Central memory CD8-positive, alpha-beta T cell (primary cell): ENCODE data around the gene GREM2.

Experiments
- ATAC-seq: fragments of 150-1000 bp; cut with Tn5 transposase; replicated peaks from 2 replicates; pipeline ENCODE4 v1.10.0; 2022; ENCODE audit warnings: mild to moderate bottlenecking, moderate FRiP score, moderate number of reproducible peaks; ENCODE audit not compliant: poor library complexity, severe bottlenecking; ENCODE audit errors: extremely low read depth
- DNase-seq, 2 donors: peaks; one replicate each; pipeline ENCODE4 v3.0.0; 2021; ENCODE audit warnings: low spot score in 2 of 2
- H3K27ac Mint-ChIP-seq: one replicate; pipeline ENCODE4 v1.8.0; 2022; ENCODE audit warnings: low read depth, mild to moderate bottlenecking, moderate library complexity, mixed read lengths
- H3K27me3 Mint-ChIP-seq: one replicate; pipeline ENCODE4 v1.8.0; 2022; ENCODE audit warnings: mixed read lengths
- H3K36me3 Mint-ChIP-seq: one replicate; pipeline ENCODE4 v1.8.0; 2022; ENCODE audit warnings: mild to moderate bottlenecking, moderate library complexity, mixed read lengths; ENCODE audit not compliant: insufficient read depth
- H3K4me1 Mint-ChIP-seq: one replicate; pipeline ENCODE4 v1.8.0; 2022; ENCODE audit warnings: mixed read lengths
- H3K4me3 Mint-ChIP-seq: one replicate; pipeline ENCODE4 v1.8.0; 2022; ENCODE audit warnings: mild to moderate bottlenecking, moderate library complexity, mixed read lengths
- H3K9me3 Mint-ChIP-seq: one replicate; pipeline ENCODE4 v1.8.0; 2022; ENCODE audit warnings: mixed read lengths

The GREM2 gene

GRCh38 chr1:240500647-240501046, 111.3 kb downstream of the GREM2 start:
- Mint-ChIP-seq H3K9me3 (peaks cover 5% of the 10 kb centered on the region), H3K27me3 (no peaks in the 10 kb centered on the region), H3K4me1 (no peaks in the 10 kb centered on the region), H3K4me3 (no peak overlapping the region), H3K27ac (no peak overlapping the region), H3K36me3 (no peaks in the 10 kb centered on the region)
- no peak for ATAC-seq
- DNase-seq, result no peak

DNA sequence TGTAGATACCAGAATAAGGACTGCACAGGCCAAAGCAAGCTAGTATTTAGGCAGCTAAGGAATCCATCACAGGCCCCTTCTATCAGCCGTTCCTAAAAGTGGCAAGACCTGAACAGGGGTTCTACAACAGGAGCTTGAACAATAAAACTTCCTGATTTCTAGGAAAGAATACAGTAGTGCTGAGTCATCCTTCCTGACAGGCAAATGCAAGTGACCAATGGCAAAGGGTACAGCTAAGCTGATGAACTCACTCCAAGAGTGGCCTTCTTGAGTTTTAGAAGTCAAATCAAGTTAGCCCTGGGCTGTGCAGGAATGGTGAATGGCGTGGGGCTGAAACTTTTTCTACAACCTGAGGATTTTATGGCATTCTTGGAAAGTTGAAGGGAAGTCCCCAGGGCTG, 112.9 kb downstream of the GREM2 start:
- DNase-seq, result no peak
- no peaks in the 10 kb centered on the region for H3K36me3 Mint-ChIP-seq

DNA sequence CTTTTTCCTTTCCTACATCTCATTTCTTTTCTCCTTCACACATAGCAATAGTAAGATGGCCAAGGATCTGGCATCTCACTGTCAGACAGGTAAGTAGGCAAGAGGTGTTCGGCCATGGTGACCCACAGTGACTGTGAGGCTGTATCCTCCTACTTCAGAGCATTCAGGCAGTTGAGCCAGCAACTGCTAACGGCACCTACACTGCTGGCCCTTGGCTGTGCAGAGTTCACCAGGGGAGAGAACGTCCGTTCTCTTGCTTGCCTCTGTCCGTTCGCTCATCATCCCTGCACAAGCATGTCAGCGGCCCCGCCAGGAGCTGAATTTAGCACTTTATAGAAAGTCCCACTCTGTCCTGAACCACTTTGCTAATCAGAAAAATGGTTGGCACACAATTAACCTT, 113.6 kb downstream of the GREM2 start:
- H3K27ac Mint-ChIP-seq, result no peak overlapping the region
- no peaks in the 10 kb centered on the region for H3K27me3 Mint-ChIP-seq
- no peaks in the 10 kb centered on the region for H3K36me3 Mint-ChIP-seq
- no peaks in the 10 kb centered on the region for H3K4me1 Mint-ChIP-seq
- no peak for DNase-seq
- no peak overlapping the region for H3K4me3 Mint-ChIP-seq
- H3K9me3 Mint-ChIP-seq, result peaks cover 5% of the 10 kb centered on the region
- ATAC-seq, result no peak

More for the DNA sequence above, 112.9 kb downstream of the GREM2 start:
- Mint-ChIP-seq H3K4me3 (no peak overlapping the region), H3K4me1 (no peaks in the 10 kb centered on the region), H3K9me3 (peaks cover 5% of the 10 kb centered on the region), H3K27ac (no peak overlapping the region), H3K27me3 (no peaks in the 10 kb centered on the region)
- no peak for ATAC-seq

DNA sequence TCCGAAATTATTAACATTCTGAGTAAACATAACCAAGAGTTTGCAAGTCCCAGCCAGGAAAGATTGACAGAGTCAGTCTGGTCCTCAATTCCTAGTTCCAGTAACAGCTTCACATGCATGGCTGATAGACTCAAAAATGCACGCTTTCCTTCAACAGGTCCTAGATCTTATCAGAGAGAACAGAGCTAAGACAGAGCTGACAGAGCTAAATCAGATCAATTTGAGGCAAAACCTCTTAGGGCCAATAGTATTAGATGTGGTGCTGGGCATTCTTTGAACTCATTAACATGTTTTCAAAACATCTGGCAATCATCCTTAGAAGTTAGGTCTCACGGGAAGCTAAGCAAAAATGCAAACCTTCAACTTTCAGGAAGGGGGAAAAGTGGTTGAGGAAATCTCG, 114.0 kb downstream of the GREM2 start:
- H3K27me3 Mint-ChIP-seq, result no peaks in the 10 kb centered on the region
- H3K36me3 Mint-ChIP-seq, result no peaks in the 10 kb centered on the region
- no peaks in the 10 kb centered on the region for H3K4me1 Mint-ChIP-seq
- H3K9me3 Mint-ChIP-seq, result peaks cover 5% of the 10 kb centered on the region
- no peak for DNase-seq
- H3K4me3 Mint-ChIP-seq, result no peak overlapping the region
- H3K27ac Mint-ChIP-seq, result no peak overlapping the region
- no peak for ATAC-seq

DNA sequence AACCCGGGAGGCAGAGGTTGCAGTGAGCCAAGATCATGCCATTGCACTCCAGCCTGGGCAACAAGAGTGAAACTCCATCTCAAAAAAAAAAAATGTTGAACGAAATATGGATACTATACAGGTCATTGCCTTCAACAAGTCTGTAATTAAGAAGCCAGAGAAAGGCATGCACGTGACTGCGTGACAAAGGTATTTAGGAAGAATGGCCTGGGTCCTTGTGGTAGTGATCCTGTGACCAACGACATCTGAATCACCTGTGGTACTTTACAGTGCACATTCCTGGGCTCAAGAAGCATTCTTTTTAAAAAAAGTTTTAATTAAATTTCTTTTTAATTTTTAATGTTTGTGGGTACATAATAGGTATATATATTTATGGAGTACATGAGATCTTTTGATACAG, 115.0 kb downstream of the GREM2 start:
- no peak for ATAC-seq
- H3K27ac Mint-ChIP-seq, result no peak overlapping the region
- DNase-seq, result no peak
- H3K27me3 Mint-ChIP-seq, result no peaks in the 10 kb centered on the region
- H3K36me3 Mint-ChIP-seq, result no peaks in the 10 kb centered on the region
- peaks cover 8% of the 10 kb centered on the region for H3K9me3 Mint-ChIP-seq
- no peak overlapping the region for H3K4me3 Mint-ChIP-seq
- H3K4me1 Mint-ChIP-seq, result no peaks in the 10 kb centered on the region

DNA sequence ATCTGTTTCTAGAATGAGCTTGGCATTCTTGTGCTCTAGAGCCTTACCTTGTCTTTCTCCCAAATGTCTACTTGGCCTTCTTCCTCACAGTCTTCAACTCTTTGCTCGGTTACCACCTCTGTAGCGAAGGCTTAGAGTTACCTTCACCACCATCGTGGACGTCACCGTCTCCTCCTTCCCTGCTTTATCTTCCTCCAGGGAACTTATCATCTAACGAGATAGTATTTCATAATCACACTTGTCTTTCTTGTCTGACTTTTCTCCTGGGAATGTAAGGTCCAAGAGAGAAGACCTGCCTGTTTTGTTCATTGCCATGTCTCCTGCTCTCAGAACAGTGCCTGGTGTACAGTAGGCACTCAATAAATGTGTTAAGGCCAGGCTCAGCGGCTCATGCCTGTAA, 115.6 kb downstream of the GREM2 start:
- DNase-seq (no peak), ATAC-seq (no peak)
- Mint-ChIP-seq H3K27me3 (no peaks in the 10 kb centered on the region), H3K4me3 (no peak overlapping the region), H3K27ac (no peak overlapping the region), H3K4me1 (no peaks in the 10 kb centered on the region), H3K36me3 (no peaks in the 10 kb centered on the region), H3K9me3 (peaks cover 13% of the 10 kb centered on the region)

- DNase-seq (no peak), ATAC-seq (no peak)
- Mint-ChIP-seq H3K36me3 (no peaks in the 10 kb centered on the region), H3K9me3 (peaks cover 13% of the 10 kb centered on the region), H3K27ac (no peak overlapping the region), H3K4me3 (no peak overlapping the region), H3K4me1 (no peaks in the 10 kb centered on the region), H3K27me3 (no peaks in the 10 kb centered on the region)
Measured at GRCh38 chr1:240495601-240496000, 116.4 kb downstream of the GREM2 start.

DNA sequence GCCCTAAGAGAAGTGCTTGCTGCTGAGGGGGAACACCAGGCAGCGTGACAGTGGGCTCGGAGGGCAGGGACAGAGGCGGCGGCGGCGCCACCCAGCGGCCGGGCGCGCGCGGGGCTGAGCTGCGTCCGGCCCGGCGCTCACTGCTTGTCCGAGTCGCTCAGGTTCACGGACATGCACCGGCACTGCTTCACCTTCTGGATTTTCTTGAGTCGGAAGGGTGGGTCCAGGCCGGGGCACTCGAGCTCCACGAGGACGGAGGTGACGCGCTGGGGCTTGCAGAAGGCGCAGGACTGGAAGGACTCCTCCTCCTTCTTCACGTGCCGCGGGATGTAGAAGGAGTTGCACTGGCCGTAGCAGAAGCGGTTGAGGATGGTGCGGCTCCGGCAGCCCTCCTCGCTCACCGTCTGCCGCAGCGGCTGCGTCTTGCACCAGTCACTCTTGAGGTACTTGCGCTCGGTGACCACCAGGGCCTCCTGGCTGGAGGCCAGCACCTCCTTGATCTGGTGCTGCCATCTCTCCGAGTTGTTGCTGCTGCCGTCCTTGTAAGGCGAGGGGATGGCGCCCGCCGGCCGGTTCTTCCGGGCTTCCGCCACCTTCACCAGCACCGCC, 119.0 kb downstream of the GREM2 start:
- ATAC-seq, result no peak
- no peak for DNase-seq
- Mint-ChIP-seq H3K9me3 (peaks cover 13% of the 10 kb centered on the region), H3K36me3 (no peaks in the 10 kb centered on the region), H3K4me1 (no peaks in the 10 kb centered on the region), H3K27me3 (no peaks in the 10 kb centered on the region), H3K27ac (no peak overlapping the region), H3K4me3 (peak overlapping the region; percentile 40)

DNA sequence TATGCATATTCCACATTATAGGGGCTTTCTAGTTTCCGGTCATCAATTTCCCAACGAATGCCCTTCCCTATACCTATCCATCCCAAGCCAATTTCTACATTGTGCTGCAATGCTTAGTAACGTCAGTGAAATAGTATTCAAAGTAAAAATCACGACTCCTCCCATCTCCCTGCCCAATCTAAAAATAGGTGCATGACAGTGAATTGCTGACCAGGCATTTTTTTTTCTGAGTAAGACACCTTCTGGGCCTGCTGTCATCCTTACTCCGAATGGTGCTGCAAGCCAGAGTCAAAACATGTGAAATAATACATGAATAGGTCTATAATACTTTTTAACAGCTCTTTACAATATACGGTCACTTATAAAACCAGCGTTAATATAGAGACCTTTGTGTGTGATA, 120.2 kb downstream of the GREM2 start:
- ATAC-seq (no peak), DNase-seq (no peak)
- Mint-ChIP-seq H3K9me3 (peaks cover 16% of the 10 kb centered on the region), H3K4me1 (no peaks in the 10 kb centered on the region), H3K27ac (no peak overlapping the region), H3K27me3 (no peaks in the 10 kb centered on the region), H3K36me3 (no peaks in the 10 kb centered on the region), H3K4me3 (peak overlapping the region; percentile 42)

DNA sequence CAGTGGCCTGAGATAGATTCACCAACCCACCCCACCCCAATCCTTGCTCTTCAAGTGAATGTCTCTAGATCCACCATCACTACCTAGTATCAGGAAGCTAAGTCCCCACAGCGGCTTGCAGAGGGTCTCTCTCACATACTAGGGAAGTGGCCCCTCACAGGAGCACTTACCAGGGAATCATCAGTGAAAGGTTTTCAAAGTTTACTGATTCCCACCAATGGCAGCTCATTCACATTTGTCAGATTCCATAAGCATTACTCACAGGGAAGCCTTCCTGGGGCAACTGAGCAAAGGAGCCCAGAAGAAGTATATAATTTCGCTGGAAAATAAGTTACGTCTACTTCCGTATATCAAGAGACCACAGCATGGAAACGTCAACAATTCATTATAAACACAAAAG, 120.8 kb downstream of the GREM2 start:
- DNase-seq (no peak), ATAC-seq (no peak)
- Mint-ChIP-seq H3K9me3 (peaks cover 17% of the 10 kb centered on the region), H3K27me3 (no peaks in the 10 kb centered on the region), H3K27ac (no peak overlapping the region), H3K4me3 (no peak overlapping the region), H3K36me3 (no peaks in the 10 kb centered on the region), H3K4me1 (no peaks in the 10 kb centered on the region)

- Mint-ChIP-seq H3K27ac (no peak overlapping the region), H3K27me3 (no peaks in the 10 kb centered on the region), H3K36me3 (no peaks in the 10 kb centered on the region), H3K9me3 (peaks cover 22% of the 10 kb centered on the region), H3K4me3 (no peak overlapping the region), H3K4me1 (no peaks in the 10 kb centered on the region)
- DNase-seq (no peak), ATAC-seq (no peak)
Measured at GRCh38 chr1:240487493-240487892, 124.5 kb downstream of the GREM2 start.

GRCh38 chr1:240486611-240487010, 125.3 kb downstream of the GREM2 start:
- ATAC-seq (no peak), DNase-seq (no peak)
- Mint-ChIP-seq H3K9me3 (peaks cover 15% of the 10 kb centered on the region), H3K36me3 (no peaks in the 10 kb centered on the region), H3K27ac (no peak overlapping the region), H3K4me1 (no peaks in the 10 kb centered on the region), H3K4me3 (no peak overlapping the region), H3K27me3 (no peaks in the 10 kb centered on the region)

DNA sequence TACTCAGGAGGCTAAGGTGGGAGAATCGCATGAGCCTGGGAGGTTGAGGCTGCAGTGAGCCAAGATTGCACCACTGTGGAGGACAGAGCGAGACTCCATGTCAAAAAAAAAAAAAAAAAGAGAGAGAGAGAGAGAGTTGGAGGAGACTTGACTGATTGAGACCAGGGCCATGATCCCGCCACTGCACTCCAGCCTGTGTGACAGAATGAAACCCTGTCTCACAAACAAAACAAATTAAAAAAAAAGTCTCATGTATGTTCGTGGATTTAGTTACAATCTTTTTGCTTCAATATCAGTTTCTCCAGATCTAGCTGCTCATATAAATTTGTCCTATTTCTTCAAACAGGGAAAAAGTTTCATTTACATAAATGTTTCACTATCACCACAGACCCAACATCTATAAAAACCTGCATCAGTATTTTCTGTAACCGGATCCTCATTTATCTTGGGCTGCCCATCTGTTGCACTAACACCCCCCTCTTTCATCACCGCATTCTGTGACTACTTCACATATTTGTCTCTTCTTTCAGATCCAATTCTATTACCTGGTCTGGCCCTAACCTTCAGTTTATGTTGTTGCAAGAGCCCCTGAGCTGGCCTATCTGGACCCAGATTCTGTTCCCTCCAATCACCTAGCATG, 127.0 kb downstream of the GREM2 start:
- Mint-ChIP-seq H3K9me3 (peaks cover 14% of the 10 kb centered on the region), H3K4me3 (no peak overlapping the region), H3K36me3 (no peaks in the 10 kb centered on the region), H3K4me1 (no peaks in the 10 kb centered on the region), H3K27me3 (no peaks in the 10 kb centered on the region), H3K27ac (no peak overlapping the region)
- ATAC-seq, result no peak
- DNase-seq, result no peak
